Nephron progenitor cell (in vitro differentiated cells): Measurements from ENCODE around the gene SEMA4A.

Source experiments
- DNase-seq: peaks from one replicate; pipeline ENCODE4 v3.0.0; 2021
- H3K27ac Mint-ChIP-seq: 2 replicates; pipeline ENCODE4 v1.8.0; 2021; ENCODE audit warnings: mild to moderate bottlenecking, moderate library complexity, mixed read lengths
- H3K27me3 Mint-ChIP-seq: 2 replicates; pipeline ENCODE4 v1.8.0; 2021; ENCODE audit warnings: mild to moderate bottlenecking, low read depth, mixed read lengths; ENCODE audit not compliant: poor library complexity
- H3K36me3 Mint-ChIP-seq: 2 replicates; pipeline ENCODE4 v1.8.0; 2021; ENCODE audit warnings: low read depth, mixed read lengths
- H3K4me1 Mint-ChIP-seq: 2 replicates; pipeline ENCODE4 v1.8.0; 2021; ENCODE audit warnings: mixed read lengths
- H3K4me3 Mint-ChIP-seq: 2 replicates; pipeline ENCODE4 v1.8.0; 2021; ENCODE audit warnings: mild to moderate bottlenecking, moderate library complexity, mixed read lengths
- H3K9me3 Mint-ChIP-seq: 2 replicates; pipeline ENCODE4 v1.8.0; 2021; ENCODE audit warnings: mild to moderate bottlenecking, moderate library complexity, mixed read lengths
- TF ChIP-seq, protein P1 (sequence below): fragments of 200-600 bp; sonication (generic); IDR thresholded peaks from 2 replicates; pipeline ENCODE4 v1.5.0; 2021; ENCODE audit warnings: antibody characterized with exemption

SEMA4A gene

DNA sequence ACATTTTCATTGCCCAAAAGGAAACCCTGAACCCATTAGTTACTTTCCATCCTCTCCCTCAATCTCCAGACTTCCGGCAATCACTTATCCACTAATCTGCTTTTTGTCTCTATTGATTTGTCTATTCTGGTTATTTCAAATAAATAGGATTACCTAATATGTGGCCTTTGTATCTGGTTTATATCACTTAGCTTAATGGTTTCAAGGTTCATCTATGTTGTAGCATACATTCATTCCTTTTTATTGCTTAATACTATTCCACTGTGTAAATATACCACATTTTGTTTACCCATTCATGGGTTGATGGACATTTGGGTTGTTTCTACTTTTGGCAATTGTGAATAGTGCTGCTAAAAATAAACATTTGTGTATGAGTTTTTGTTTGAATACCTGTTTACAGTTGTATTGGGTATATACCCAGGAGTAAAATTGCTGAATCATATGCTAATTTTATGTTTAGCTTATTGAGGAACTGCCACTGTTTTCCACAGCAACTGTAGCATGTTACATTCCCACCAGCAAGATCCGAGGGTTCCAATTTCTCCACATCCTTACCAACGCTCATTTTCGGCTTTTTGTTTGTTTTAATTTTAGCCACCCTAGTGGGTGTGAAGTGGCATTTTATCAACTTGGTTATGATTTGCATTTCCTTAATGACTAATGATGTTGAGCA is 38.0 kb downstream of the SEMA4A start:
- Mint-ChIP-seq H3K27ac (no peak overlapping the region), H3K36me3 (no peaks in the 10 kb centered on the region), H3K27me3 (peaks cover 4% of the 10 kb centered on the region)

DNA sequence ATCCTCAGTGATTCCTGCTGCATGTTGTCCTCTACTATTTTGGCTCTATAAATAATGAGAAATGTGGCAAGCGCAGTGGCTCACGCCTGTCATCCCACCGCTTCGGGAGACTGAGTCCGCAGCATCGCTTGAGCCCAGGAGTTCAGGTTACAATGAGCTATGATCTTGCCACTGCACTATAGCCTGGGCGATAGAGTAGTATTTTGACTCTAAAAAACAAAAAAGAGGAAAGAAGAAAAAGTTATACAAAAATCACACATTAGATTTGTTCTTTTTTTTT is 39.8 kb downstream of the SEMA4A start:
- TF ChIP-seq, protein P1, sequence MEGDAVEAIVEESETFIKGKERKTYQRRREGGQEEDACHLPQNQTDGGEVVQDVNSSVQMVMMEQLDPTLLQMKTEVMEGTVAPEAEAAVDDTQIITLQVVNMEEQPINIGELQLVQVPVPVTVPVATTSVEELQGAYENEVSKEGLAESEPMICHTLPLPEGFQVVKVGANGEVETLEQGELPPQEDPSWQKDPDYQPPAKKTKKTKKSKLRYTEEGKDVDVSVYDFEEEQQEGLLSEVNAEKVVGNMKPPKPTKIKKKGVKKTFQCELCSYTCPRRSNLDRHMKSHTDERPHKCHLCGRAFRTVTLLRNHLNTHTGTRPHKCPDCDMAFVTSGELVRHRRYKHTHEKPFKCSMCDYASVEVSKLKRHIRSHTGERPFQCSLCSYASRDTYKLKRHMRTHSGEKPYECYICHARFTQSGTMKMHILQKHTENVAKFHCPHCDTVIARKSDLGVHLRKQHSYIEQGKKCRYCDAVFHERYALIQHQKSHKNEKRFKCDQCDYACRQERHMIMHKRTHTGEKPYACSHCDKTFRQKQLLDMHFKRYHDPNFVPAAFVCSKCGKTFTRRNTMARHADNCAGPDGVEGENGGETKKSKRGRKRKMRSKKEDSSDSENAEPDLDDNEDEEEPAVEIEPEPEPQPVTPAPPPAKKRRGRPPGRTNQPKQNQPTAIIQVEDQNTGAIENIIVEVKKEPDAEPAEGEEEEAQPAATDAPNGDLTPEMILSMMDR = no peak
- Mint-ChIP-seq H3K36me3 (no peaks in the 10 kb centered on the region), H3K4me1 (peaks cover 34% of the 10 kb centered on the region), H3K27ac (peak overlapping the region; percentile 94), H3K4me3 (peak overlapping the region; percentile 96), H3K27me3 (peaks cover 7% of the 10 kb centered on the region), H3K9me3 (peaks cover 21% of the 10 kb centered on the region)
- no peak for DNase-seq

More for the DNA sequence above, 38.0 kb downstream of the SEMA4A start:
- Mint-ChIP-seq H3K4me1 (peaks cover 34% of the 10 kb centered on the region), H3K9me3 (peaks cover 34% of the 10 kb centered on the region), H3K4me3 (no peak overlapping the region)
- no peak for DNase-seq
- TF ChIP-seq, protein P1 = no peak

DNA sequence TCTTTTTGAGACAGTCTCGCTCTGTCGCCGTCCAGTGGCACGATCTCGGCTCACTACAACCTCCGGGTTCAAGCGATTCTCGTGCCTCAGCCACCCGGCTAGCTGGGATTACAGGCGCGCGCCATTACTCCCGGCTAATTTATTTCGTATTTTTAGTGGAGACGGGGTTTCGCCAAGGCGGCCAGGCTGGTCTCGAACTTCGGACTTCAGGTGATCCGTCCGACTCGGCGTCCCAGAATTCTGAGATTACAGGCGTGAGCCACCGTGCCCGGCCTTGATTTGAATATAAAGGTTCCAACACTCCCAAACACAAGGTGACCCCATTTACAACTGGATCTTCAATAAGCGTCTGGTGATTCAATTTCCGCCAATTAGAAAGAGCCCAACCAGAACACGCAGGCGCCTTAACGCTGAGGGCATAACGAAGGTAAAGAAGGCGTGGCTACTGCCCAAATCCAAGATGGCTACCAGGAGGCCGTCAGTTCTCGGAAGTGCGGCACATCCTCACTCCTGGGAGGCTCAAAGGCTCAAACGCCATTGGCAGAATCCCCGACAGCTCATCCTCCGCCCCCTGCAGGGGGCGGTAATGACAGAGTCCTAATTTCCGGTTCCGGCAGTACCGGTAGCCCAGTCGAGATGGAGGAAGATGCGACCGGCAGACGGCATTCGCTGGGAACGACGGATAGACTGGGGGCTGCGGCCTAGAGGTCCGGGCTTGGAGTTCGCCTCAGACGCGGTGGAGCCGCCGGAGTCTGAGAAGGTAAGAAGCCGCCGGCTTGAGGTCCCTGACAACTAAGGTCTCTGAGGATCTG is 40.3 kb downstream of the SEMA4A start, which contains the start of gene SLC25A44:
SLC25A44 (plus strand) TSS at position 617 of the 812 bp plus-strand sequence. CDS start 5,744 bp downstream, outside the sequence.
- Mint-ChIP-seq H3K9me3 (peaks cover 16% of the 10 kb centered on the region), H3K27me3 (peaks cover 7% of the 10 kb centered on the region), H3K27ac (peak within 1 kb of the TSS; percentile 97), H3K4me1 (peaks cover 34% of the 10 kb centered on the region), H3K36me3 (no peaks in the 10 kb centered on the region), H3K4me3 (peak within 1 kb of the TSS; percentile 96)
- DNase-seq = peak; percentile 93
- TF ChIP-seq, protein P1 = peak; percentile 32

DNA sequence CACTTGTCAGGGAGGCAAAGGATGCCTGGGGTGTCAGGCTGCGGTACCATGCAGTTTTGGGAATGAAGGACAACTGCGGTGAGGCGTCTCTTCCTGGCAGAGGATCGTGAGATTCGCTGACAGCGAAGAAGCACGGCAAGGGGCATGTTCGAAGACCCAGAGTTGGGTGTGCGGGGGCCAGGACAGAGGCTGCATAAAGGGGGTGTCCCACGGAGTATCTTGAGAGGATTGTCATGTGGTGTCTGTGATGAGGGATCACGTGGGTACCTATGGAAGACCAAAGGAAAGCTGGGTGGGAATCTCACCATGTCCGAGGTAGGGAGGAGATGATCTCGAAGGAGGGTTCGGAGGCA is 40.9 kb downstream of the SEMA4A start:
- peaks cover 11% of the 10 kb centered on the region for H3K9me3 Mint-ChIP-seq
- H3K36me3 Mint-ChIP-seq = peaks cover under 1% of the 10 kb centered on the region
- H3K27me3 Mint-ChIP-seq = peaks cover 7% of the 10 kb centered on the region
- peak overlapping the region; percentile 97 for H3K27ac Mint-ChIP-seq
- peaks cover 34% of the 10 kb centered on the region for H3K4me1 Mint-ChIP-seq
- no peak for DNase-seq
- TF ChIP-seq, protein P1 = no peak
- peak overlapping the region; percentile 96 for H3K4me3 Mint-ChIP-seq

DNA sequence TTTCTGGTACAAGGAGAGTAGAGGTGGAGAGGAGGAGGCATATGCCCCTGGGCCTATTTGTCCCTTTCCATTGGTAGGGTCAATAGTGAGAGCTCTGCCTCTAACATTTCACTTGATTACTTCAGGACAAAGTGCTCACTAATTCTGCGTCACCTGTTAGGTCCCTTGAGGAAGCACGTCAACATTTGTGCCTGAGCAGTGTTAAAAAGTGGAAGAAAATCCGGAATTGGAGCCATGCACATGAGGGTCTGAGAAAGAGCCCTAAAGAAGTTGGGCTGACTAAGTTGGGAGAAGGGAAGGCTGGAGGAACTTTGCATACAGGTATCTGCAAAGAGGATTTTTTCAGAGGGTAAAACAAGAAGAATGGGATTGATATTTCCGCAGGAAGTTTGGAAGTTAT is 42.5 kb downstream of the SEMA4A start:
- peaks cover 34% of the 10 kb centered on the region for H3K4me1 Mint-ChIP-seq
- peak overlapping the region; percentile 96 for H3K4me3 Mint-ChIP-seq
- H3K36me3 Mint-ChIP-seq = peaks cover 12% of the 10 kb centered on the region
- peaks cover 3% of the 10 kb centered on the region for H3K27me3 Mint-ChIP-seq
- TF ChIP-seq, protein P1 = no peak
- no peak overlapping the region for H3K27ac Mint-ChIP-seq
- DNase-seq = no peak
- no peaks in the 10 kb centered on the region for H3K9me3 Mint-ChIP-seq
